ENCODE results near the gene OR2V1. TPM values are rescaled to one million over a fixed set of nuclear protein-coding genes. Genes with fewer than 3 reads are reported as not detected.
A peak's percentile ranks its signal among the peaks of the same experiment; 100 is the strongest.
"Not testable (repeated sequence)": the region's sequence is repeated elsewhere in the genome, so short reads cannot be mapped to it uniquely, and the experiment has no call there.

OR2V1 gene
- total and polyA plus RNA-seq, 7 experiments from 2014 or later, result not detected

GRCh38 chr5:181104259-181104568 is 26.8 kb downstream of the OR2V1 start:
- H3K4me3 ChIP-seq (ENCODE audit: low read length); H3K36me3 Mint-ChIP-seq; intact Hi-C loops (cut with micrococcal nuclease); DNase-seq; H3K4me1 ChIP-seq (ENCODE audit: control insufficient read depth in 2 of 2, insufficient read depth in 2 of 2, low read length in 2 of 2); CTCF ChIA-PET; H3K9me3 ChIP-seq (ENCODE audit: control insufficient read depth in 2 of 3, low read length in 3 of 3); H3K27ac ChIP-seq (ENCODE audit: low read depth, low read length); H3K36me3 ChIP-seq (ENCODE audit: control insufficient read depth in 2 of 3, insufficient read depth in 3 of 3, low read length in 3 of 3); H3K27me3 ChIP-seq (ENCODE audit: control insufficient read depth in 2 of 2, insufficient read depth in 2 of 2, low read length in 2 of 2): not testable (repeated sequence)
- Mint-ChIP-seq H3K27ac (peak overlapping the region in 3 of 9 donors; percentile 49 to 84 (median 65)), H3K9me3 (peaks cover 0 to 15% (median 2%) of the 10 kb centered on the region in 11 donors), H3K4me1 (peaks cover 4 to 26% (median 17%) of the 10 kb centered on the region in 7 donors), H3K4me3 (peak overlapping the region; percentile 70 to 86 (median 82)), H3K27me3 (peaks cover 43 to 59% (median 49%) of the 10 kb centered on the region in 5 donors)
- POLR2A ChIA-PET, result interaction anchor here (0.6 kb wide), 1 partner anchor 104 kb away, joined by 3 read pairs; no protein-coding TSS in a partner anchor
- ATAC-seq, result peak; percentile 4

GRCh38 chr5:181101930-181102674 is 28.9 kb downstream of the OR2V1 start:
- H3K4me3 ChIP-seq (ENCODE audit: low read length); ATAC-seq; DNase-seq; CTCF ChIA-PET; H3K36me3 Mint-ChIP-seq; POLR2A ChIA-PET; H3K27me3 ChIP-seq (ENCODE audit: control insufficient read depth in 2 of 2, insufficient read depth in 2 of 2, low read length in 2 of 2); H3K4me3 Mint-ChIP-seq; H3K9me3 ChIP-seq (ENCODE audit: control insufficient read depth in 2 of 3, low read length in 3 of 3); H3K36me3 ChIP-seq (ENCODE audit: control insufficient read depth in 2 of 3, insufficient read depth in 3 of 3, low read length in 3 of 3); intact Hi-C loops (cut with micrococcal nuclease); H3K27ac ChIP-seq (ENCODE audit: low read depth, low read length); H3K27ac Mint-ChIP-seq; H3K4me1 ChIP-seq (ENCODE audit: control insufficient read depth in 2 of 2, insufficient read depth in 2 of 2, low read length in 2 of 2): not testable (repeated sequence)
- Mint-ChIP-seq H3K9me3 (peaks cover 0 to 15% (median 2%) of the 10 kb centered on the region in 11 donors), H3K27me3 (peaks cover 39 to 46% (median 43%) of the 10 kb centered on the region in 5 donors), H3K4me1 (peaks cover 4 to 26% (median 17%) of the 10 kb centered on the region in 7 donors)

- H3K4me1 ChIP-seq (ENCODE audit: control insufficient read depth in 2 of 2, insufficient read depth in 2 of 2, low read length in 2 of 2); H3K4me3 Mint-ChIP-seq; H3K36me3 ChIP-seq (ENCODE audit: control insufficient read depth in 2 of 3, insufficient read depth in 3 of 3, low read length in 3 of 3); intact Hi-C loops (cut with micrococcal nuclease); H3K9me3 ChIP-seq (ENCODE audit: control insufficient read depth in 2 of 3, low read length in 3 of 3); POLR2A ChIA-PET; H3K27ac Mint-ChIP-seq; H3K36me3 Mint-ChIP-seq; H3K27ac ChIP-seq (ENCODE audit: low read depth, low read length); H3K4me3 ChIP-seq (ENCODE audit: low read length); DNase-seq; CTCF ChIA-PET; ATAC-seq; H3K27me3 ChIP-seq (ENCODE audit: control insufficient read depth in 2 of 2, insufficient read depth in 2 of 2, low read length in 2 of 2): not testable (repeated sequence)
- H3K4me1 Mint-ChIP-seq, result peaks cover 4 to 26% (median 17%) of the 10 kb centered on the region in 7 donors
- H3K27me3 Mint-ChIP-seq, result peaks cover 32 to 42% (median 37%) of the 10 kb centered on the region in 5 donors
- peaks cover 0 to 15% (median 2%) of the 10 kb centered on the region in 11 donors for H3K9me3 Mint-ChIP-seq
These were observed 29.8 kb downstream of the OR2V1 start for GRCh38 chr5:181101030-181101641.

- Mint-ChIP-seq H3K4me1 (peaks cover 4 to 23% (median 17%) of the 10 kb centered on the region in 7 donors), H3K9me3 (peaks cover 0 to 11% (median 2%) of the 10 kb centered on the region in 11 donors), H3K27me3 (peaks cover 27 to 34% (median 29%) of the 10 kb centered on the region in 5 donors), H3K4me3 (peak overlapping the region in 9 of 10 donors; percentile 7 to 63 (median 54)), H3K27ac (peak overlapping the region in 3 of 9 donors; percentile 46 to 69 (median 53)), H3K36me3 (peaks cover 0 to 4% (median 0%) of the 10 kb centered on the region in 5 donors)
- Histone ChIP-seq H3K27ac (ENCODE audit: low read depth, low read length) (no peak overlapping the region), H3K36me3 (ENCODE audit: control insufficient read depth in 2 of 3, insufficient read depth in 3 of 3, low read length in 3 of 3) (no peaks in the 10 kb centered on the region), H3K27me3 (ENCODE audit: control insufficient read depth in 2 of 2, insufficient read depth in 2 of 2, low read length in 2 of 2) (no peaks in the 10 kb centered on the region), H3K9me3 (ENCODE audit: control insufficient read depth in 2 of 3, low read length in 3 of 3) (no peaks in the 10 kb centered on the region), H3K4me1 (ENCODE audit: control insufficient read depth in 2 of 2, insufficient read depth in 2 of 2, low read length in 2 of 2) (peaks cover 0 to 6% of the 10 kb centered on the region in 2 donors), H3K4me3 (ENCODE audit: low read length) (no peak overlapping the region)
- ChIA-PET CTCF (no interaction called here), POLR2A (no interaction called here)
- intact Hi-C loops (cut with micrococcal nuclease), result no loop called here
- DNase-seq (no peak), ATAC-seq (no peak)
These were observed 30.7 kb downstream of the OR2V1 start for GRCh38 chr5:181100121-181100875.

- peaks cover 0 to 11% (median 3%) of the 10 kb centered on the region in 11 donors for H3K9me3 Mint-ChIP-seq
- no peak overlapping the region for H3K4me3 ChIP-seq (ENCODE audit: low read length)
- H3K36me3 ChIP-seq (ENCODE audit: control insufficient read depth in 2 of 3, insufficient read depth in 3 of 3, low read length in 3 of 3), result no peaks in the 10 kb centered on the region
- ATAC-seq, result no peak
- peaks cover 0 to 6% of the 10 kb centered on the region in 2 donors for H3K4me1 ChIP-seq (ENCODE audit: control insufficient read depth in 2 of 2, insufficient read depth in 2 of 2, low read length in 2 of 2)
- H3K27me3 ChIP-seq (ENCODE audit: control insufficient read depth in 2 of 2, insufficient read depth in 2 of 2, low read length in 2 of 2), result no peaks in the 10 kb centered on the region
- H3K27ac ChIP-seq (ENCODE audit: low read depth, low read length), result no peak overlapping the region
- H3K27ac Mint-ChIP-seq, result peak overlapping the region in 5 of 9 donors; percentile 1 to 69 (median 52)
- no peak for DNase-seq
- intact Hi-C loops (cut with micrococcal nuclease), result no loop called here
- ChIA-PET POLR2A (no interaction called here), CTCF (no interaction called here)
- H3K9me3 ChIP-seq (ENCODE audit: control insufficient read depth in 2 of 3, low read length in 3 of 3), result no peaks in the 10 kb centered on the region
- H3K4me1 Mint-ChIP-seq, result peaks cover 4 to 23% (median 17%) of the 10 kb centered on the region in 7 donors
- H3K27me3 Mint-ChIP-seq, result peaks cover 24 to 33% (median 31%) of the 10 kb centered on the region in 5 donors
- H3K4me3 Mint-ChIP-seq, result peak overlapping the region in 9 of 10 donors; percentile 10 to 63 (median 36)
- H3K36me3 Mint-ChIP-seq, result peaks cover 0 to 4% (median 0%) of the 10 kb centered on the region in 5 donors
These were observed 31.3 kb downstream of the OR2V1 start for GRCh38 chr5:181099602-181100086.

GRCh38 chr5:181098762-181099601 is 32.0 kb downstream of the OR2V1 start:
- Histone ChIP-seq H3K36me3 (ENCODE audit: control insufficient read depth in 2 of 3, insufficient read depth in 3 of 3, low read length in 3 of 3) (no peaks in the 10 kb centered on the region), H3K4me3 (ENCODE audit: low read length) (no peak overlapping the region), H3K4me1 (ENCODE audit: control insufficient read depth in 2 of 2, insufficient read depth in 2 of 2, low read length in 2 of 2) (peaks cover 0 to under 1% of the 10 kb centered on the region in 2 donors), H3K9me3 (ENCODE audit: control insufficient read depth in 2 of 3, low read length in 3 of 3) (no peaks in the 10 kb centered on the region), H3K27ac (ENCODE audit: low read depth, low read length) (no peak overlapping the region), H3K27me3 (ENCODE audit: control insufficient read depth in 2 of 2, insufficient read depth in 2 of 2, low read length in 2 of 2) (no peaks in the 10 kb centered on the region)
- H3K4me3 Mint-ChIP-seq, result peak overlapping the region in 9 of 10 donors; percentile 6 to 68 (median 33)
- intact Hi-C loops (cut with micrococcal nuclease), result no loop called here
- DNase-seq (peak in 1 of 9 donors; percentile 21), ATAC-seq (no peak)
- H3K27me3 Mint-ChIP-seq, result peaks cover 21 to 29% (median 24%) of the 10 kb centered on the region in 5 donors
- H3K27ac Mint-ChIP-seq, result peak overlapping the region in 4 of 9 donors; percentile 31 to 56 (median 46)
- H3K36me3 Mint-ChIP-seq, result peaks cover 0 to 4% (median 0%) of the 10 kb centered on the region in 5 donors
- peaks cover under 1 to 17% (median 12%) of the 10 kb centered on the region in 7 donors for H3K4me1 Mint-ChIP-seq
- POLR2A ChIA-PET, result no interaction called here
- CTCF ChIA-PET, result no interaction called here
- peaks cover 0 to 8% (median under 1%) of the 10 kb centered on the region in 11 donors for H3K9me3 Mint-ChIP-seq

All from naive thymus-derived CD4-positive, alpha-beta T cell (primary cell).